Ammon's horn (tissue), 1 donor: ENCODE measurements around the gene ILK.

Source experiments
- DNase-seq: peaks from one replicate; pipeline ENCODE4 v3.0.0-alpha.2; 2016; ENCODE audit warnings: low spot score

Gene ILK

GRCh38 chr11:6606471-6607189 lies 3.1 kb downstream of the ILK start:
- peak; percentile 92 for DNase-seq

DNA sequence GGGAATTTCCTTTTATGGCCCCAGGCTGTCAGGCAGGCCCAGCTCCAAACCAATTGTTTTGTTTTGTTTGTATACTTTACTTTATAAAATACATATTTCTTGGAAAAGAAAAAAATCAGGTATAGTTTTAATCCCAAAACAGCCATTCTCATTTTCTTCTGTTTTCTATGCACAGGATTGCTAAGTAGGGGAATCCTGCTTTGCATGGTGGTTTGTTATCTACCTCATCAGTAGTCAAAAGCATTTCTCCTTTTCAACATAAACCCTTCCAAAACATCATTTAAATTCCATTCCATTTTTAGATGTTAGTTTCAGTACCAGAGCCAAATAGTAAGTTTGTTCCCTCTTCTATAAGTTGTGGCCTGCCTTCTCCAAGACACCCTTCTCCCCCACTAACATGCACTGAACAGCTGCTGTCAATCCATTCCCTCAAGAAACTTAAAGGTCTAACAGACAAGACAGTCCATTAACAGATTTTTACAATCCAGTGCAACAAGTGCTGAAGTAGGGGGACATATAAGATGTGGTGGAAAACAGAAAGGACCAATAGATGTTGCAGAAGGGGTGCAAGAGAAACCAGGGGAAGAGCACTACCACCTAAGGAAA lies 3.7 kb downstream of the ILK start:
- no peak for DNase-seq

DNA sequence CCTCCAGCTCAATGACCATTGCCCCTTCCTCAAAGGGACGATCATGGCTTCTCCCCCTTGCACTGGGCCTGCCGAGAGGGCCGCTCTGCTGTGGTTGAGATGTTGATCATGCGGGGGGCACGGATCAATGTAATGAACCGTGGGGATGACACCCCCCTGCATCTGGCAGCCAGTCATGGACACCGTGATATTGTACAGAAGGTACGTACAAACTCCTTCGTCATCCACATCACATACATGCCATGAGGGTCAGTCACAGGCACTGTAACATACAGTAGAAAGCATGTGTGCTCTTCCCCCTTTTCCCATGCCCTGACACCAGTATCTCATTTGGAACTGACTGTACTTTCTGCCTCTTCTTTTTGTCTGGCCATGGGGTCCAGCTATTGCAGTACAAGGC lies 4.4 kb downstream of the ILK start:
- no peak for DNase-seq

GRCh38 chr11:6608726-6609501 lies 5.3 kb downstream of the ILK start:
- DNase-seq: no peak

GRCh38 chr11:6609502-6610015 lies 6.0 kb downstream of the ILK start:
- DNase-seq: no peak

DNA sequence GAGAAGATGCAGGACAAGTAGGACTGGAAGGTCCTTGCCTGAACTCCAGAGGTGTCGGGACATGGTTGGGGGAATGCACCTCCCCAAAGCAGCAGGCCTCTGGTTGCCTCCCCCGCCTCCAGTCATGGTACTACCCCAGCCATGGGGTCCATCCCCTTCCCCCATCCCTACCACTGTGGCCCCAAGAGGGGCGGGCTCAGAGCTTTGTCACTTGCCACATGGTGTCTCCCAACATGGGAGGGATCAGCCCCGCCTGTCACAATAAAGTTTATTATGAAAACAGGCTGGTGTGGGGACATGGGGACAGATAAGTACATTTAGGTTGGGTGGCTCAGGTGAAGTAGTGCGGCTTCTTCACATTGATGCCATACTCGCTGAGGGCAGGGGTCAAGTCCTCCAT lies 7.0 kb downstream of the ILK start:
- no peak for DNase-seq

DNA sequence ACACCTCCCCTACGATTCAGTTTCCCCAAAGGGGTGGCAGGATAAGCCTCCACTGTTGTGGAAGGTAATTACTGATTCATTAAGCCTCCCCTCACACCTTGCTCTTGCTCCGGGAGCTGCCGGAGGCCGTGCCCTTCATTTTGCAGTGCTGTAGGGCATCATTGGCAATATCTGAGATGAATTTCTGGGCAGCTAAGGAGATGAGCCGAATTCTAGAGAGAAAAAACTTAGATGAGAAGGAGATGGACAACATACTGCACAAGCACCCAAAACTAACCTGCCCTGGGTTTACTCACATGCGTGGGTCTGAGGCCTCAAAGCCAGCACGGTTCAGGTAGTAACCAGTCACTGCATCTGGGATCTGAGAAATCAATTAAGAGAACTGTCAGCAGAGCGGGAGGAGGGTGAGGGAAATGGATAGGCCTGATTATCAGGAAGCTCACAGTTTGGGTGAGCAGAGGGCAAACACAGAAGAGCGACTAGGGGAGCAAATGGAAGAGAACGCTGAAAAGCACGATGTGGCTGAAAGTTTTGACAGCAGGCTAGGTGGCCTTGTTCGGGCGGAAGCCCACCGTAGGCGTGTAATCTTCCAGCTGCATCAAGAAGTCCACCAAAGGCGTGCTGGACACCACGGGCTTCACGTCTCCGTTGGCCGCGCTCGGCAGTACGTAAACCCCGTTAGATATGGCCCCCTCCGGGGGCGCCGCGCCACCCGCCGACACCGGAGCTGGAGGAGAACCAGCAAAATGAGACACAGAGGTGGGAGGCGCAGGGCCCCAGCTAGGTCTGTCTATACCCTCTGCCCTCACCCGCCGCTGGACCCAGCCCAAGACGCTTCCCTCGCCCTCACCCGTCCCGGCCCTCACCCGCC lies 7.8 kb downstream of the ILK start:
- DNase-seq: peak; percentile 34

DNA sequence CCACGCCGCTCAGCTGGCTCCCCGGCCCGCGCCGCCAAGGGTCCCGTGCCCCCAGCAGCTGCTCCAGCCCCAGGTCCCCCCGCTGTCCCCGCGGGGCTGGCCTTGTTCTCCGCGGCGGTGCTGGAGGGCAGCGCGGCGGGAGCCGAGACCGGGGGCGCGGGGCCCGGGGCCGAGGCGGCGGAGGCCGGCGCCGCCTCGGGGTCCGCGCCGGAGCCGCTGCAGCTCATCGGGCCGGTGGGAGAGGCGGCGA lies 8.3 kb downstream of the ILK start:
- no peak for DNase-seq

- peak; percentile 99 for DNase-seq
These were observed 8.9 kb downstream of the ILK start, which contains the start of gene TAF10 for GRCh38 chr11:6612213-6613041. TAF10 (minus strand) TSS chr11:6612216; CDS start chr11:6612189, 27 bp downstream.

DNA sequence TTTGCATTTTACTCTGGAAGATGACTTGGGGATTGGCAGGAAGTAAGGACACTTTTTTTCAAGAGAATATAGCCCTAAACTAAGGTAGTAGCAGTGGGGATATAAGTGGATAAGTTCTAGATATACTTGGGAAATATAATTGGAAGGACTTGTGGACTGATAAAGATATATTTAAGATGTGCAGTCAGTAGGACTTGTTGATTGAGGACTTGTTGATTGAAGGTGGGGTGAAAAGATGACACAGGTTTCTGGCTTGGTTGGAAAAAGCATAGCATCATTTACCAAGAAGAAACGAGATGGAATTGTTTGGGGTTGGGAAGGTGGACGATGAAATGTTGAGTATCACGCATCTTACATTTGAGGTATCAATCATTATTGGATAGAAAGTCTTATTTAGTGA lies 9.9 kb downstream of the ILK start:
- no peak for DNase-seq

GRCh38 chr11:6614446-6614845 lies 10.9 kb downstream of the ILK start:
- DNase-seq: no peak

DNA sequence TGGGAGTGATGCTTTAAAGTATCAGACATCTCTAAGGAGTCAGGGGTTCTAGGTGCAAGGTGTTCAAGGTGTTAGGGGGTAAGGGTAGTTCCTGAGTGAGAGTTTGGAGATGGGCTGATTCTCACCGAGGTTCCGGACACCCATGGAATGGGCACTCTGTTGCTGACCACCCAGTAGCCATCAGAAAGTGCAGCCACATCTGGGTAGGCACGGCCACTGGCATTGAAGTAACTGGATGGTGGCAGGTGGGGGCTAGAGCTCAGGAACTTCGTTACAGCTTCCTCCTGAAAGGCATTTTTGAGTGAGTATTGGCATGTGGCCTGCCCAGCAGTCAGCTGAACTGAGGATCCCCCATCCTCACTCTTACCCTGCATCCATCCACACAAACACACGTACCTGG lies 11.5 kb downstream of the ILK start:
- DNase-seq: no peak

DNA sequence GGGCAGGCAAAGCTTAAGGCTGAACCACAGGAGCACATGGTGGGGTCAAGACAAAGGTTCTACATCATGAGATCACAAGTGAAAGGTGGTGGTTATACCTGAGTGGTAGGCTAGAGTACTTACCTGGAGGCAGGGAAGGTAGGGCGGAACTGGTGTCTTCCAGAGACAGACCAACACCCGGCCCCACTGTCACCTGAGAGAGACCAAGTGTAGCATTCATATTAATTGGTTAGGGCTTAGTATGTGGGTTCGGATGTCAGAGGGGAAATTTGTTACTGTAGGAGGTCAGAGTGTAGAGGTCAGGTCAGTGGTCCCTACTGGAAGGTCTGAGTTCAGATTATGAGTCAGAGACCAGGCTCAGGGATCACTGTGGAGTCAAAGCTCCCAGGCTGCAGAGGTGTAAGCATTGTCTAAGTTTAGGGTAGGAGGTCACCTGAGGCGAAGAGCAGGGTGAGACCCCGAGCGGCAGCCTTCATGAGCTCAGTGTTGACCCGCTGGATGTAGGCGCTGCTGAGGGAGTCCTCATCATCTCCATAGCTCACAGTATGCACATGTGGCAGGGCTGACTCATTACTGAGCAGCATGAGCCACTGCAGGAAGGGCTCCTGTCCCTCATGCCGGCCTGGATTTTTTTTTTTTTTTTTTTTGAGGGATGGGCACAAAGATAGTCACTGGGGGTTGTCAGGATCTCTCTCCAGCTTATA lies 12.5 kb downstream of the ILK start:
- DNase-seq: no peak

DNA sequence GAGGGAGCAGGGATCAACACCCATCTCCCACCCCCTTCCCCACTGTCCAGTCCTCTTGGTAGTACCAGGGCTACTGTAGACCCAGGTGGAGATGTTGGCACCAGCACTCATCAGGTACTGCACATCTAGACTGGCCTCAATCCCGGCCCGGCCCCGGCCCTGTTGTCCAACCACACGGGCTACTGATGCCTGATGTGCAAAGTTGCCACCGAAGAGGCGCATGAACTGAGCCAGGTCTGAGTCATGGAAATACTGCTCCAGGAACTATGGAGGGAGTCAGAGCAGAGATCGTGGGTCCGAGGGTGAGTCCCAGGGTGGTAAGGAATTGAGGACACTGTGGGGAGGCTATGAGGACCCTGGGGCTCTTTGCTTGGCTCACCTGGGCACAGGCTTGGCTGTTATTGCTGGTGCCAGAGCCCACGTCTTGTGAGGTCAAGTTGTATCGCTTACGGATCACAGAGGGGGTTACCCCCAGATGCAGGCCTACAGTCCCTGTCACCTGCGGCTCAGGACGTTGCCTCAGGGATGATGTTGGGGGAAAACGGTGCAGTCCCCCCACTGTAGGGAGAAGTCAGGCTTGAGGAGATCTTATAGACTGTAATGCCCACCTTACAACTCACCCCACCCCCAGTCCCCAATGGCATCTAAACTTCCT lies 13.1 kb downstream of the ILK start:
- no peak for DNase-seq

DNA sequence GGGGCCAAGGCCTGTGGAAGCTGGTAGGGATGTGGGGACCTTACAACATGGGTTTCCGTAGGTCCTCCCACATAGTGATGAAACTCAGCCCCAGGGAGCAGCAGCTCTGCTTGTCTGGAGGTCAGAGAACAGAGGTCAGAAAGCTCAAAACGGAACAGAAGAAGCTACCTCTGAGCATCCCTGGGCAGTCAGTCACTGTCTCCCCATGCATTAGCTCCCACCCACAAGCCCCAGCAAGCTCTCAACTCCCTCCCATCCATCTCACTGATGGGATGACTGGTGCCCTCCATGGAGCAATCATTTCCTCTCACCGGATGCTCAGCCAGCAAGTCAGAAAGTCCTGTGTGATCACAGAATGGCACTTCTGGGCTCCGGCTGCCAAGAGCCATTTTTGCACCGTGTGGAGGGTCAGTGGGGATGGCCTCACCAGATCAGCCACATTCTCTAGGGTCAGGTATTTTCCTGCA lies 13.8 kb downstream of the ILK start:
- DNase-seq: no peak

- peak; percentile 87 for DNase-seq
These were observed 14.8 kb downstream of the ILK start for GRCh38 chr11:6618117-6619003.

DNA sequence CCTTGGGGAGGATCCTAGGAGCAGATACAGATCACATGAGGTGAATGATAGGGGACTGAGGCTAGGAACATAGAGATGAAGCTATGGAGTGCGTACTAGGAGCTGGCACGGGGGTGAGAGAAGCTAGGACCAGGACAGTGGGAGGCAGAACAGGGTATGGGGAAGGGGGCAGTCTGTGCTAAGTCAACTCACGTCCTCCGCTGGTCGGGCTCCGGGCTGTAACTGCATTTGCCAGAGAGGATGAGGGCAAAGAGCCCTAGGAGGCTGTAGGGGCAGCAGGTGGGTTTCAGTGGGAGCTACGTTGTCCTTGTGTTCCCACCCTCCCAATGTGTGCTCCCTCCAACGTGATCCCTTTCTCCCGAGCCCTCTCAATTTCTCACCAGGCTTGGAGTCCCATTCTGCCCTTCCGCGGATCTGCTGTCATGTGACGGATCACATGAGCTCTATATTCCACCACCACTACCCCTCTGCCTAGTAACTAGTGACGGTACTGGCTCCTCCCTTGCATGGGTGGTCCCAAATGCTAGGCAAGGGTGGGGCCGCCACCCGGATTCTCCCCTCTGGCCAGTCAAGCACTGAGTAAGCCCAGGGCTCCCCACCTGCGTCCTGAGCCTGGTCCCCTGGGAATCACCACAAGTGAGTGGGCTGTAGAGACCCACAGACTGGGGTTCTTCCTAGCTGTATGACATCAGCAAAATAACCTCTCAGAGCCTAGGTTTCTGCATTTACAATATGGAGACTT lies 15.6 kb downstream of the ILK start, which contains the start of gene TPP1:
TSS of gene TPP1 (minus strand) at position 419 of the 742 bp plus-strand sequence. CDS start at position 397, 22 bp downstream.
- DNase-seq: peak; percentile 99

DNA sequence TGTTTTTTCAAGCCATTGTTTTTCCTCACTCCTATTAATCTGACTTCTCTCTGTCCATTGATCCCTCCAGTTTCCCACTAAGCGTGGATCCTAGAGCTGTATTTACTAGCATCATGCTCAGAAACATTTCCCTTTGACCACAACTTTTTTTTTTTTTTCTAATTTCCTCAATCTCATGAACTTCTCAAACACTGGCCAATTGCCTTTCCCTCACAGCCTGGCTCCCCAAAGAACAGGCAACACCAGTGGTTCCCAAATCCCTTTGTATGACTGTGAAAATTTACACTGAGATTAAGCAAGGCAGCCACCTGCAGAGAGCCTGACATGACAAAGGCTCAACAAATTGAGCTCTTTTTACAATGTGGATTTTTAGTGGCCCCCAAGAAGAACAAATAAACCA lies 17.1 kb downstream of the ILK start:
- no peak for DNase-seq
